GM12878 (cell line): ENCODE results near the gene UBXN10. TPM values are rescaled to one million over a fixed set of nuclear protein-coding genes. Genes with fewer than 3 reads are reported as not detected.

Experiments
- ATAC-seq: fragments of 200-7000 bp; cut with Tn5 transposase; 3 replicates; pipeline ENCODE4 v1.9.1; 2020; ENCODE audit warnings: mild to moderate bottlenecking, moderate library complexity
- BruUV-seq: library from RNA; stranded (reverse); fragments of 400-500 nt; replicated peaks from 2 replicates; lab custom pipeline; 2021; lab: Mats Ljungman, UMichigan
- CTCF ChIA-PET: fragments of 300-600 bp; sonication (Branson Sonifier 250); formaldehyde crosslinking; extraction: SDS; loops from one replicate; lab custom pipeline; 2021; ENCODE audit warnings: inconsistent platforms; lab: Yijun Ruan, JAX
- POLR2A ChIA-PET: fragments of 350-600 bp; formaldehyde crosslinking; extraction: SDS; loops from one replicate; lab custom pipeline; 2021; ENCODE audit warnings: inconsistent platforms; lab: Charles Lee
- RAD21 ChIA-PET: fragments of 300-600 bp; sonication (Branson Sonifier 250); formaldehyde crosslinking; loops from one replicate; lab custom pipeline; 2023; ENCODE audit warnings: antibody characterized with exemption; ENCODE audit not compliant: unreplicated experiment; lab: Charles Lee
- SMC1A ChIA-PET: fragments of 300-600 bp; sonication (Branson Sonifier 250); formaldehyde crosslinking; loops from one replicate; lab custom pipeline; 2023; ENCODE audit not compliant: unreplicated experiment, uncharacterized antibody; lab: Charles Lee
- DNase-seq: peaks from one replicate; pipeline ENCODE4 v3.0.0-alpha.2; 2011; ENCODE audit warnings: low read depth, low spot score
- FAIRE-seq: peaks from 3 replicates; lab custom pipeline; 2011; peaks lifted over from hg19 to GRCh38; lab: Jason Lieb, UNC
- H2AFZ ChIP-seq: 2 replicates; pipeline ENCODE4 v1.6.0; 2011; ENCODE audit warnings: low read depth, low read length, control low read depth; ENCODE audit not compliant: control insufficient read depth
- H3K27ac ChIP-seq: 2 replicates; pipeline ENCODE4 v1.5.1; 2011; ENCODE audit warnings: control low read depth; ENCODE audit not compliant: control insufficient read depth, insufficient read depth
- H3K27me3 ChIP-seq, 2 experiments: replicated peaks in 1 of 2; 2 replicates each; pipeline versions ENCODE4 v1.6.0 to v1.6.1; 2011; ENCODE audit warnings: low read length in 1 of 2; ENCODE audit not compliant: control insufficient read depth in 2 of 2, insufficient read depth in 2 of 2
- H3K36me3 ChIP-seq, 2 experiments: 2 replicates each; pipeline ENCODE4 v1.5.1; 2011; ENCODE audit warnings: low read length in 1 of 2; ENCODE audit not compliant: control insufficient read depth in 2 of 2, insufficient read depth in 2 of 2
- H3K4me1 ChIP-seq: 2 replicates; pipeline ENCODE4 v1.6.1; 2011; ENCODE audit warnings: mild to moderate bottlenecking, low read length, moderate library complexity, mixed read lengths; ENCODE audit not compliant: control insufficient read depth, insufficient read depth
- H3K4me2 ChIP-seq: 2 replicates; pipeline ENCODE4 v1.6.0; 2011; ENCODE audit warnings: control low read depth; ENCODE audit not compliant: control insufficient read depth, insufficient read depth
- H3K4me3 ChIP-seq: fragments of 200-600 bp; sonication (generic); 2 replicates; pipeline ENCODE4 v1.5.1; 2016
- H3K79me2 ChIP-seq: 2 replicates; pipeline ENCODE4 v1.6.0; 2011; ENCODE audit warnings: low read length; ENCODE audit not compliant: control insufficient read depth, insufficient read depth
- H3K9ac ChIP-seq: 2 replicates; pipeline ENCODE4 v1.8.0; 2011; ENCODE audit warnings: low read length, control low read depth, mixed read lengths; ENCODE audit not compliant: control insufficient read depth, insufficient read depth
- H3K9me3 ChIP-seq: replicated peaks from 3 replicates; pipeline ENCODE4 v1.5.1; 2011; ENCODE audit warnings: mild to moderate bottlenecking, low read length; ENCODE audit not compliant: control insufficient read depth, insufficient read depth
- H4K20me1 ChIP-seq: 2 replicates; pipeline ENCODE4 v1.6.0; 2011; ENCODE audit not compliant: control insufficient read depth, insufficient read depth
- ASH2L ChIP-seq: fragments of 300-600, 200-600 bp; sonication (generic); IDR thresholded peaks from 2 replicates; pipeline ENCODE4 v1.6.1; 2017; ENCODE audit warnings: low read depth, mild to moderate bottlenecking, borderline replicate concordance
- CBX5 ChIP-seq: sonication (generic); IDR thresholded peaks from 2 replicates; pipeline ENCODE4 v1.6.1; 2016; ENCODE audit warnings: low read depth, moderate library complexity, mild to moderate bottlenecking, inconsistent platforms
- ESRRA ChIP-seq: IDR thresholded peaks from 2 replicates; pipeline ENCODE4 v1.6.1; 2012; ENCODE audit warnings: mild to moderate bottlenecking, low read length, improper control_type of control experiment
- KAT2A ChIP-seq: conservative IDR thresholded peaks from 2 replicates; pipeline ENCODE4 v1.6.1; 2011; ENCODE audit warnings: low read depth, low read length; ENCODE audit not compliant: control insufficient read depth
- POLR2AphosphoS5 ChIP-seq: IDR thresholded peaks from 2 replicates; pipeline ENCODE4 v1.6.1; 2011; ENCODE audit warnings: mild to moderate bottlenecking, low read length, inconsistent platforms
- TBL1XR1 ChIP-seq: IDR thresholded peaks from 2 replicates; pipeline ENCODE4 v1.6.1; 2012; ENCODE audit warnings: low read depth, low read length, improper control_type of control experiment
- WGBS: methylation state at CpG from one replicate; pipeline ENCODE4 v1.1.6; 2016; ENCODE audit warnings: low lambda C conversion rate; ENCODE audit not compliant: insufficient replicate concordance, insufficient coverage; ENCODE audit errors: missing lambda C conversion rate; 5-methylcytosine and 5-hydroxymethylcytosine counted together
- in situ Hi-C: fragments of 300-500 bp; cut with MboI; formaldehyde crosslinking; loops from 9 replicates; pipeline ENCODE4 v1.14.3; 2018; ENCODE audit warnings: mixed read lengths
- intact Hi-C: fragments of 100-400 bp; cut with micrococcal nuclease; formaldehyde crosslinking; loops from one replicate; pipeline ENCODE4 v1.14.2; 2022; ENCODE audit not compliant: unreplicated experiment
- polyA plus RNA-seq, 11 experiments: library from polyadenylated mRNA; depleted of rRNA in 4 of 11; unstranded in 6 of 11; stranded (reverse) in 5 of 11; fragments of >200 nt; fragmentation: Nextera tagmentation in 4 of 11; fragmentation: Illumina TruSeq in 1 of 11; extraction: Ambion mirVana in 4 of 11; extraction: Trizol in 1 of 11; gene quantifications; 1 replicate in 1 of 11; 2 replicates in 10 of 11; pipeline versions ENCODE4 v1.2.1 to v1.2.3, GENCODE V29; 2011 to 2016; ENCODE audit warnings: inconsistent platforms in 2 of 11, missing spikeins in 2 of 11, low read depth in 1 of 11
- total RNA-seq, 4 experiments: library from RNA; depleted of rRNA in 3 of 4; stranded (reverse); fragments of >200 nt in 3 of 4; fragmentation: Illumina TruSeq in 1 of 4; extraction: Trizol in 1 of 4; gene quantifications; 2 replicates each; pipeline versions ENCODE4 v1.2.1 to v1.2.3, GENCODE V29; 2013 to 2021
- TF ChIP-seq, protein P1 (sequence below): fragments of 450-650 bp; IDR thresholded peaks from 2 replicates; pipeline ENCODE4 v1.6.1; 2016; ENCODE audit warnings: mild to moderate bottlenecking
- TF ChIP-seq, protein P2 (sequence below): IDR thresholded peaks from 2 replicates; pipeline ENCODE4 v1.6.1; 2012; ENCODE audit warnings: low read length, inconsistent platforms
- TF ChIP-seq, protein P3 (sequence below): fragments of 450-650 bp; IDR thresholded peaks from 2 replicates; pipeline ENCODE4 v1.6.1; 2017; ENCODE audit warnings: low read depth, mild to moderate bottlenecking, moderate library complexity

Gene UBXN10
- total and polyA plus RNA-seq, 10 of the 15 experiments (the other 5 are each of a cell fraction or from before 2014, with no cell fraction given), result 0.03 to 0.15 (median 0.06) TPM; not detected in 7

DNA sequence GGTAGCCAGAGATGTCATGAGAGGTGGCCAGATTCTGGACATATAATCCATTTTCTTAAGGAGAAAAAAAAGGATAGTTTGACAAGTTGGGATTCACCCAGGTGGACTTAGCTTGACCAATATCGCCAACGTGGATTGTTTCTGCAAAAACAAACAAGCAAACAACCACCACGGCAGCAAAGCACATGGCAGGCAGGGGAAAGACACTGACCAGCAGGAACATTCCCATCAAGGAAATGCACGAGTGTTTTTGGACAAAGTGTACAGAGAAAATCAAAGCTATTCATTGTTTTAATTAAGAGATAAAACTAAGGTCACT, 9.5 kb downstream of the UBXN10 start:
- CTCF ChIA-PET, result interaction anchor here (0.9 to 5.3 kb wide), 15 partner anchors 10 to 1000 kb away, joined by 3 to 52 read pairs (median 6); no protein-coding TSS in a partner anchor
- H3K79me2 ChIP-seq, result no peaks in the 10 kb centered on the region

More for the DNA sequence above, 9.5 kb downstream of the UBXN10 start:
- no peaks in the 10 kb centered on the region for H3K9me3 ChIP-seq
- intact Hi-C loops (loop anchor here (1.0 to 10.0 kb wide), 5 partner anchors 30 to 277 kb away; partner anchors contain the start of gene PLA2G2A), in situ Hi-C loops (no loop called here)
- H3K27me3 ChIP-seq, result peaks cover 0 to 5% of the 10 kb centered on the region in 2 experiments; a peak in 2 of 4 replicates
- no peak overlapping the region for H2AFZ ChIP-seq
- ChIA-PET POLR2A (no interaction called here), RAD21 (interaction anchor here (1.0 to 2.1 kb wide), 4 partner anchors 44 to 279 kb away, joined by 4 to 10 read pairs (median 6); no protein-coding TSS in a partner anchor), SMC1A (interaction anchor here (0.6 to 3.5 kb wide), 11 partner anchors 10 to 299 kb away, joined by 3 to 12 read pairs (median 5); no protein-coding TSS in a partner anchor)
- no peak overlapping the region for H3K9ac ChIP-seq
- TF ChIP-seq TBL1XR1, result no peak
- TF ChIP-seq, protein P1, sequence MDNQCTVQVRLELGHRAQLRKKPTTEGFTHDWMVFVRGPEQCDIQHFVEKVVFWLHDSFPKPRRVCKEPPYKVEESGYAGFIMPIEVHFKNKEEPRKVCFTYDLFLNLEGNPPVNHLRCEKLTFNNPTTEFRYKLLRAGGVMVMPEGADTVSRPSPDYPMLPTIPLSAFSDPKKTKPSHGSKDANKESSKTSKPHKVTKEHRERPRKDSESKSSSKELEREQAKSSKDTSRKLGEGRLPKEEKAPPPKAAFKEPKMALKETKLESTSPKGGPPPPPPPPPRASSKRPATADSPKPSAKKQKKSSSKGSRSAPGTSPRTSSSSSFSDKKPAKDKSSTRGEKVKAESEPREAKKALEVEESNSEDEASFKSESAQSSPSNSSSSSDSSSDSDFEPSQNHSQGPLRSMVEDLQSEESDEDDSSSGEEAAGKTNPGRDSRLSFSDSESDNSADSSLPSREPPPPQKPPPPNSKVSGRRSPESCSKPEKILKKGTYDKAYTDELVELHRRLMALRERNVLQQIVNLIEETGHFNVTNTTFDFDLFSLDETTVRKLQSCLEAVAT, result no peak
- TF ChIP-seq, protein P2, sequence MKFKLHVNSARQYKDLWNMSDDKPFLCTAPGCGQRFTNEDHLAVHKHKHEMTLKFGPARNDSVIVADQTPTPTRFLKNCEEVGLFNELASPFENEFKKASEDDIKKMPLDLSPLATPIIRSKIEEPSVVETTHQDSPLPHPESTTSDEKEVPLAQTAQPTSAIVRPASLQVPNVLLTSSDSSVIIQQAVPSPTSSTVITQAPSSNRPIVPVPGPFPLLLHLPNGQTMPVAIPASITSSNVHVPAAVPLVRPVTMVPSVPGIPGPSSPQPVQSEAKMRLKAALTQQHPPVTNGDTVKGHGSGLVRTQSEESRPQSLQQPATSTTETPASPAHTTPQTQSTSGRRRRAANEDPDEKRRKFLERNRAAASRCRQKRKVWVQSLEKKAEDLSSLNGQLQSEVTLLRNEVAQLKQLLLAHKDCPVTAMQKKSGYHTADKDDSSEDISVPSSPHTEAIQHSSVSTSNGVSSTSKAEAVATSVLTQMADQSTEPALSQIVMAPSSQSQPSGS, result no peak
- no peak for TF ChIP-seq ASH2L
- no peak for TF ChIP-seq KAT2A
- TF ChIP-seq ESRRA, result no peak
- TF ChIP-seq, protein P3, sequence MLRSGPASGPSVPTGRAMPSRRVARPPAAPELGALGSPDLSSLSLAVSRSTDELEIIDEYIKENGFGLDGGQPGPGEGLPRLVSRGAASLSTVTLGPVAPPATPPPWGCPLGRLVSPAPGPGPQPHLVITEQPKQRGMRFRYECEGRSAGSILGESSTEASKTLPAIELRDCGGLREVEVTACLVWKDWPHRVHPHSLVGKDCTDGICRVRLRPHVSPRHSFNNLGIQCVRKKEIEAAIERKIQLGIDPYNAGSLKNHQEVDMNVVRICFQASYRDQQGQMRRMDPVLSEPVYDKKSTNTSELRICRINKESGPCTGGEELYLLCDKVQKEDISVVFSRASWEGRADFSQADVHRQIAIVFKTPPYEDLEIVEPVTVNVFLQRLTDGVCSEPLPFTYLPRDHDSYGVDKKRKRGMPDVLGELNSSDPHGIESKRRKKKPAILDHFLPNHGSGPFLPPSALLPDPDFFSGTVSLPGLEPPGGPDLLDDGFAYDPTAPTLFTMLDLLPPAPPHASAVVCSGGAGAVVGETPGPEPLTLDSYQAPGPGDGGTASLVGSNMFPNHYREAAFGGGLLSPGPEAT, result no peak
- no peak for TF ChIP-seq CBX5
- no peak for TF ChIP-seq POLR2AphosphoS5
- no TSS peak for BruUV-seq
- FAIRE-seq (no peak), ATAC-seq (no peak), DNase-seq (no peak)
- no peak overlapping the region for H3K4me3 ChIP-seq
- H3K4me2 ChIP-seq, result no peak overlapping the region
- H3K36me3 ChIP-seq, result no peaks in the 10 kb centered on the region
- no peaks in the 10 kb centered on the region for H4K20me1 ChIP-seq
- no peaks in the 10 kb centered on the region for H3K4me1 ChIP-seq
- WGBS, result 48% methylated on average over 4 of the region's 4 CpGs
- no peak overlapping the region for H3K27ac ChIP-seq
